BE2C (cell line): ENCODE measurements around the gene DOCK2.
A peak's percentile ranks its signal among the peaks of the same experiment; 100 is the strongest.

Source experiments
- DNase-seq: peaks from one replicate; pipeline ENCODE4 v3.0.0-alpha.2; 2020
- H3K27me3 ChIP-seq: fragments of 250-450 bp; sonication (Bioruptor Pico); 2 replicates; pipeline ENCODE4 v1.5.1; 2020; ENCODE audit warnings: mild to moderate bottlenecking
- H3K36me3 ChIP-seq: fragments of 250-450 bp; sonication (Bioruptor Pico); 2 replicates; pipeline ENCODE4 v1.5.1; 2020; ENCODE audit warnings: mild to moderate bottlenecking
- H3K4me1 ChIP-seq: fragments of 250-450 bp; sonication (Bioruptor Pico); 2 replicates; pipeline ENCODE4 v1.5.1; 2020
- H3K4me3 ChIP-seq: 2 replicates; pipeline ENCODE4 v1.5.1; 2011; ENCODE audit warnings: low read depth, low read length
- H3K9me3 ChIP-seq: fragments of 250-450 bp; sonication (Bioruptor Pico); 2 replicates; pipeline ENCODE4 v1.5.1; 2020
- CTCF ChIP-seq: IDR thresholded peaks from 2 replicates; pipeline ENCODE4 v1.5.1; 2012; ENCODE audit warnings: mild to moderate bottlenecking, low read depth, low read length

DOCK2 gene

GRCh38 chr5:169850409-169850808 lies 213.3 kb downstream of the DOCK2 start:
- no peak for DNase-seq
- H3K36me3 ChIP-seq, result no peaks in the 10 kb centered on the region
- no peaks in the 10 kb centered on the region; the same call in 1 of the 2 replicates for H3K9me3 ChIP-seq
- H3K27me3 ChIP-seq, result no peaks in the 10 kb centered on the region
- peak; percentile 45 for TF ChIP-seq CTCF
- no peaks in the 10 kb centered on the region for H3K4me1 ChIP-seq
- H3K4me3 ChIP-seq, result no peak overlapping the region

GRCh38 chr5:169851321-169851850 lies 214.3 kb downstream of the DOCK2 start:
- no peaks in the 10 kb centered on the region for H3K36me3 ChIP-seq
- no peaks in the 10 kb centered on the region; the same call in 1 of the 2 replicates for H3K9me3 ChIP-seq
- H3K4me1 ChIP-seq, result no peaks in the 10 kb centered on the region
- DNase-seq, result no peak
- TF ChIP-seq CTCF, result no peak
- H3K27me3 ChIP-seq, result no peaks in the 10 kb centered on the region
- no peak overlapping the region for H3K4me3 ChIP-seq

GRCh38 chr5:169856571-169856970 lies 219.5 kb downstream of the DOCK2 start:
- Histone ChIP-seq H3K4me1 (no peaks in the 10 kb centered on the region), H3K27me3 (no peaks in the 10 kb centered on the region), H3K9me3 (no peaks in the 10 kb centered on the region; the same call in 1 of the 2 replicates), H3K36me3 (no peaks in the 10 kb centered on the region), H3K4me3 (no peak overlapping the region)
- no peak for TF ChIP-seq CTCF
- no peak for DNase-seq

GRCh38 chr5:169860585-169860984 lies 223.5 kb downstream of the DOCK2 start:
- DNase-seq, result no peak
- TF ChIP-seq CTCF, result no peak
- peaks cover 10% of the 10 kb centered on the region; the same call in 1 of the 2 replicates for H3K4me1 ChIP-seq
- H3K4me3 ChIP-seq, result no peak overlapping the region
- no peaks in the 10 kb centered on the region for H3K9me3 ChIP-seq
- no peaks in the 10 kb centered on the region for H3K36me3 ChIP-seq
- H3K27me3 ChIP-seq, result no peaks in the 10 kb centered on the region

- Histone ChIP-seq H3K27me3 (no peaks in the 10 kb centered on the region), H3K4me1 (peaks cover 10% of the 10 kb centered on the region; the same call in 1 of the 2 replicates), H3K4me3 (no peak overlapping the region), H3K9me3 (no peaks in the 10 kb centered on the region), H3K36me3 (no peaks in the 10 kb centered on the region)
- TF ChIP-seq CTCF, result no peak
- DNase-seq, result no peak
Measured at GRCh38 chr5:169861433-169861832, 224.4 kb downstream of the DOCK2 start.

- Histone ChIP-seq H3K9me3 (no peaks in the 10 kb centered on the region), H3K4me3 (no peak overlapping the region), H3K4me1 (peaks cover 10% of the 10 kb centered on the region; the same call in 1 of the 2 replicates), H3K27me3 (no peaks in the 10 kb centered on the region), H3K36me3 (no peaks in the 10 kb centered on the region)
- no peak for TF ChIP-seq CTCF
- peak; percentile 11 for DNase-seq
Measured at GRCh38 chr5:169861934-169862333, 224.9 kb downstream of the DOCK2 start.
